Measurements from ENCODE around the gene NFASC.

GRCh38 chr1:205017001-205017400, 146.3 kb downstream of the NFASC start:
- TF ChIP-seq CTCF (IDR thresholded peaks at IDR 0.05) (no peak), POLR2A (IDR thresholded peaks at IDR 0.05) (no peak)
